ENCODE measurements around the gene ACVR1B.

Gene ACVR1B

DNA sequence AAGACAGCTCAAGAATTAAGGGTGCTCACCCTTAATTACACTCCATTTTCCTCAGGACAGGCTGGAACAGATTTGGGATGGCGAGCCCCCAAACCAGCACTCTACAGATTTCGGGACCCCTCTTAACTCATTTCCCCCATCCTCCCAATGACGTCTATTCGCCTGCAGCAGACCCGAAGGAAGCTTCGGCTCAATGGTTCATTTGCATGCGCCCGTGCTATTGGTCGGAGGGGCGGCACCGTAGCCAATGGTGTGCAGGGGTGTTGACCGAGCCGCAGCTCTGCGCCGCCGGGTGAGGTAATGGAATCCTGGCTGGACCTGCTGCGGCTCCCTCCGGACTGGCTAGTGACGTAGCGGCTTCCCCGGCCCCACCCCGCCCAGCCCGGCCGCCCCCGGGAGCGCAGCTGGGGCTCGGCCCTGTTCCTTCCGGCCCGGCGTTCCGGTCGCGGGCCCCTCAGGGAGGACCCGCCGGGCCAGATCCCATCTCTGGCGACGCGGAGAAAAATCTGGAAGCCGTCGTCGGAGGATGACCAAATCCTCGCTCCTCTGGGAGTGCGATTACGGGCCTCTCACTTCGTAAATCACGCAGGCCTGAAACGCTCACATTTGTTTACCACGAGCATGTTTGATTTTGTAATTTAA lies 81.4 kb downstream of the ACVR1B start (continued):
- TF ChIP-seq ZBTB49 (tag by site-specific recombination; IDR thresholded peaks at IDR 0.05; ENCODE audit: low read depth) = no peak
- TF ChIP-seq, protein P1, sequence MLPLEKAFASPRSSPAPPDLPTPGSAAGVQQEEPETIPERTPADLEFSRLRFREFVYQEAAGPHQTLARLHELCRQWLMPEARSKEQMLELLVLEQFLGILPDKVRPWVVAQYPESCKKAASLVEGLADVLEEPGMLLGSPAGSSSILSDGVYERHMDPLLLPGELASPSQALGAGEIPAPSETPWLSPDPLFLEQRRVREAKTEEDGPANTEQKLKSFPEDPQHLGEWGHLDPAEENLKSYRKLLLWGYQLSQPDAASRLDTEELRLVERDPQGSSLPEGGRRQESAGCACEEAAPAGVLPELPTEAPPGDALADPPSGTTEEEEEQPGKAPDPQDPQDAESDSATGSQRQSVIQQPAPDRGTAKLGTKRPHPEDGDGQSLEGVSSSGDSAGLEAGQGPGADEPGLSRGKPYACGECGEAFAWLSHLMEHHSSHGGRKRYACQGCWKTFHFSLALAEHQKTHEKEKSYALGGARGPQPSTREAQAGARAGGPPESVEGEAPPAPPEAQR (tag by site-specific recombination; IDR thresholded peaks at IDR 0.05) = no peak
- TF ChIP-seq, protein P2, sequence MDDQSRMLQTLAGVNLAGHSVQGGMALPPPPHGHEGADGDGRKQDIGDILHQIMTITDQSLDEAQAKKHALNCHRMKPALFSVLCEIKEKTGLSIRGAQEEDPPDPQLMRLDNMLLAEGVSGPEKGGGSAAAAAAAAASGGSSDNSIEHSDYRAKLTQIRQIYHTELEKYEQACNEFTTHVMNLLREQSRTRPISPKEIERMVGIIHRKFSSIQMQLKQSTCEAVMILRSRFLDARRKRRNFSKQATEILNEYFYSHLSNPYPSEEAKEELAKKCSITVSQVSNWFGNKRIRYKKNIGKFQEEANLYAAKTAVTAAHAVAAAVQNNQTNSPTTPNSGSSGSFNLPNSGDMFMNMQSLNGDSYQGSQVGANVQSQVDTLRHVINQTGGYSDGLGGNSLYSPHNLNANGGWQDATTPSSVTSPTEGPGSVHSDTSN (CRISPR knock-in tag; IDR thresholded peaks at IDR 0.05) = no peak
- no peak for TF ChIP-seq ZNF544 (tag by site-specific recombination; IDR thresholded peaks at IDR 0.05)
- peak; percentile 39 for TF ChIP-seq ZBTB8A (tag by site-specific recombination; IDR thresholded peaks at IDR 0.05)
- no peak for TF ChIP-seq ZNF266 (tag by site-specific recombination; IDR thresholded peaks at IDR 0.05; ENCODE audit: low read depth)
- TF ChIP-seq KLF8 (tag by site-specific recombination; IDR thresholded peaks at IDR 0.05) = peak; percentile 88
- TF ChIP-seq, protein P3, sequence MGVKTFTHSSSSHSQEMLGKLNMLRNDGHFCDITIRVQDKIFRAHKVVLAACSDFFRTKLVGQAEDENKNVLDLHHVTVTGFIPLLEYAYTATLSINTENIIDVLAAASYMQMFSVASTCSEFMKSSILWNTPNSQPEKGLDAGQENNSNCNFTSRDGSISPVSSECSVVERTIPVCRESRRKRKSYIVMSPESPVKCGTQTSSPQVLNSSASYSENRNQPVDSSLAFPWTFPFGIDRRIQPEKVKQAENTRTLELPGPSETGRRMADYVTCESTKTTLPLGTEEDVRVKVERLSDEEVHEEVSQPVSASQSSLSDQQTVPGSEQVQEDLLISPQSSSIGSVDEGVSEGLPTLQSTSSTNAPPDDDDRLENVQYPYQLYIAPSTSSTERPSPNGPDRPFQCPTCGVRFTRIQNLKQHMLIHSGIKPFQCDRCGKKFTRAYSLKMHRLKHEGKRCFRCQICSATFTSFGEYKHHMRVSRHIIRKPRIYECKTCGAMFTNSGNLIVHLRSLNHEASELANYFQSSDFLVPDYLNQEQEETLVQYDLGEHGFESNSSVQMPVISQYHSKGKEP (tag by site-specific recombination; IDR thresholded peaks at IDR 0.05) = 0 out of 2 replicates have a peak, but pooled peaks have one; percentile 18
- TF ChIP-seq PRDM6 (tag by site-specific recombination; IDR thresholded peaks at IDR 0.05) = no peak
- no peak for TF ChIP-seq GFI1B (tag by site-specific recombination; IDR thresholded peaks at IDR 0.05)
- TF ChIP-seq ZNF23 (tag by site-specific recombination; IDR thresholded peaks at IDR 0.05; ENCODE audit: borderline replicate concordance) = no peak
- peak; percentile 71 for TF ChIP-seq ZXDB (tag by site-specific recombination; IDR thresholded peaks at IDR 0.05)
- no peak for TF ChIP-seq ZNF2 (tag by site-specific recombination; IDR thresholded peaks at IDR 0.05)
- TF ChIP-seq ZNF501 (tag by site-specific recombination; IDR thresholded peaks at IDR 0.05) = peak; percentile 14; the same call in 1 of the 2 replicates
- peak; percentile 84 for TF ChIP-seq IKZF3 (tag by site-specific recombination; IDR thresholded peaks at IDR 0.05)
- TF ChIP-seq ZNF654 (tag by site-specific recombination; IDR thresholded peaks at IDR 0.05; ENCODE audit: low read depth) = 0 out of 2 replicates have a peak, but pooled peaks have one; percentile 1
- peak; percentile 51; the same call in 1 of the 2 replicates for TF ChIP-seq ZNF449 (tag by site-specific recombination; IDR thresholded peaks at IDR 0.05)
- TF ChIP-seq ZNF202 (tag by site-specific recombination; IDR thresholded peaks at IDR 0.05; ENCODE audit: borderline replicate concordance) = no peak
- TF ChIP-seq ZNF114 (tag by site-specific recombination; IDR thresholded peaks at IDR 0.05) = no peak
- no peak for TF ChIP-seq ZNF174 (tag by site-specific recombination; IDR thresholded peaks at IDR 0.05)
- no peak for TF ChIP-seq MEIS1 (CRISPR knock-in tag; IDR thresholded peaks at IDR 0.05; ENCODE audit: borderline replicate concordance)
- TF ChIP-seq TRIM28 (IDR thresholded peaks at IDR 0.05; ENCODE audit: borderline replicate concordance, low read length) = no peak
- no peak for TF ChIP-seq ZBTB7A (tag by site-specific recombination; IDR thresholded peaks at IDR 0.05; ENCODE audit: low read depth)
- TF ChIP-seq ZFP37 (tag by site-specific recombination; IDR thresholded peaks at IDR 0.05) = no peak
- no peak for TF ChIP-seq ZNF558 (tag by site-specific recombination; IDR thresholded peaks at IDR 0.05)
- TF ChIP-seq KLF16 (tag by site-specific recombination; IDR thresholded peaks at IDR 0.05) = no peak
- 0 out of 2 replicates have a peak, but pooled peaks have one; percentile 10 for TF ChIP-seq BCL11A (tag by site-specific recombination; IDR thresholded peaks at IDR 0.05; ENCODE audit: low read depth)
- TF ChIP-seq, protein P4, sequence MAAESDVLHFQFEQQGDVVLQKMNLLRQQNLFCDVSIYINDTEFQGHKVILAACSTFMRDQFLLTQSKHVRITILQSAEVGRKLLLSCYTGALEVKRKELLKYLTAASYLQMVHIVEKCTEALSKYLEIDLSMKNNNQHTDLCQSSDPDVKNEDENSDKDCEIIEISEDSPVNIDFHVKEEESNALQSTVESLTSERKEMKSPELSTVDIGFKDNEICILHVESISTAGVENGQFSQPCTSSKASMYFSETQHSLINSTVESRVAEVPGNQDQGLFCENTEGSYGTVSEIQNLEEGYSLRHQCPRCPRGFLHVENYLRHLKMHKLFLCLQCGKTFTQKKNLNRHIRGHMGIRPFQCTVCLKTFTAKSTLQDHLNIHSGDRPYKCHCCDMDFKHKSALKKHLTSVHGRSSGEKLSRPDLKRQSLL (tag by site-specific recombination; IDR thresholded peaks at IDR 0.05) = no peak
- peak; percentile 42 for TF ChIP-seq SP7 (tag by site-specific recombination; IDR thresholded peaks at IDR 0.05)
- no peak for TF ChIP-seq ZNF677 (tag by site-specific recombination; IDR thresholded peaks at IDR 0.05)

Measured in HEK293 (cell line).